ENCODE measurements around the gene INCENP.

The INCENP gene

DNA sequence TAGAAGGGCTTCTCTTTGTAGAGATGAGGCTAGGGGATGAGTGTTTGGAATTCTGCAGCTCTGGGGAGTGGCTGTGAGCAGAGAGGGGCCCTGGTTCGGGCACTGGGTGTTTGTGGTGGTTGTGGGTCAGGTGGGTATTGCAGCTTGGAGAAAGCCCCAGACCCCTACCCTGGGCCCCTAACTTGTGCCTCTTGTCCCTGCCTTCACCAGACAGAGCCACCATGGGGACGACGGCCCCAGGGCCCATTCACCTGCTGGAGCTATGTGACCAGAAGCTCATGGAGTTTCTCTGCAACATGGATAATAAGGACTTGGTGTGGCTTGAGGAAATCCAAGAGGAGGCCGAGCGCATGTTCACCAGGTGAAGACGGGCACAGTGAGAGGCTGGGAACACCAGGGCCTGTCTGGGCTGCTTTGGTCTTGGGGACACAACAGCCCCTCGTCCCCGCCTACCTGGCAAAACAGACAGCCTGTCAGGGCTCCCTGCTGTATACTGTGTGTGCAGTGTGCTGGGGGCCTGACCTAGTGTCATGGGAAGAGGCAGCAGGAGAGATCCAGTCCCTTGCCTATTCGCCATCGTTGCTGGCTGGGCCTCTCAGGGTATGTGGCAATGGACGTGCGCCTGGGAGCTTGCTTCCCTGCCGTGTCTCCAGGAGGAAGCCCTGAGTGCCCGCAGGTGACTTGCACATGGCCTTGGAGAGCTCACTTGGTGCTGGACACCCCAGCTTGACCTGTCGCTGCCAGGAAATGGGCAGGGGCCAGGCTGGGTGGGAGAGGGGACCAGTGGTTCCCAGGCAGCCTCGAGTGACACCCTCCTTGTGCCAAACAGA lies 4.3 kb downstream of the INCENP start:
- no peak for TF ChIP-seq CTCF (IDR thresholded peaks at IDR 0.05; ENCODE audit: low read depth, low read length)
- H3K4me1 ChIP-seq: no peaks in the 10 kb centered on the region
- H3K4me3 ChIP-seq (ENCODE audit: low read depth, low read length): no peak overlapping the region
- no peaks in the 10 kb centered on the region for H3K27me3 ChIP-seq
- no peaks in the 10 kb centered on the region for H3K9me3 ChIP-seq
- peaks cover 18% of the 10 kb centered on the region for H3K36me3 ChIP-seq
- DNase-seq: no peak

DNA sequence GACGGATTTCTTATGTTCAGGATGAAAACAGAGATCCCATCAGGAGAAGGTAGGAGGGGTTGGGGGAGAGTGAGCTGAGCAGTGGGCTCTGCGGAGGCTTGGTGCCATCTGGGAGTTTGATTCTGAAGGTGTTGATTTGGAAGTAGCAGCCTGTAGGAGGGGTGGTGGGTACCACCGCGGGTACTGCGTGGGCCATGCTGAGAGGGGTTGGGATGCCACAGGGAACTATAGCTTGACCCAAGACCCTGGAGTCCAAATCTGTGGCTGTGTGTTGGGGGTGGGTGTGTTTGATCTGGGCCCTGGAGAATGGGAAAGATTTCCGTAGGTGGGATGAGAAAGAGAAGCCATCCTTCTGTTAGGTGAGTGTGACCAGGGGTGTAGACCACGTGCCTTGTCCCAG lies 5.0 kb downstream of the INCENP start:
- H3K36me3 ChIP-seq: peaks cover 18% of the 10 kb centered on the region
- H3K9me3 ChIP-seq: no peaks in the 10 kb centered on the region
- no peak overlapping the region for H3K4me3 ChIP-seq (ENCODE audit: low read depth, low read length)
- no peaks in the 10 kb centered on the region for H3K4me1 ChIP-seq
- DNase-seq: no peak
- TF ChIP-seq CTCF (IDR thresholded peaks at IDR 0.05; ENCODE audit: low read depth, low read length): no peak
- H3K27me3 ChIP-seq: no peaks in the 10 kb centered on the region

DNA sequence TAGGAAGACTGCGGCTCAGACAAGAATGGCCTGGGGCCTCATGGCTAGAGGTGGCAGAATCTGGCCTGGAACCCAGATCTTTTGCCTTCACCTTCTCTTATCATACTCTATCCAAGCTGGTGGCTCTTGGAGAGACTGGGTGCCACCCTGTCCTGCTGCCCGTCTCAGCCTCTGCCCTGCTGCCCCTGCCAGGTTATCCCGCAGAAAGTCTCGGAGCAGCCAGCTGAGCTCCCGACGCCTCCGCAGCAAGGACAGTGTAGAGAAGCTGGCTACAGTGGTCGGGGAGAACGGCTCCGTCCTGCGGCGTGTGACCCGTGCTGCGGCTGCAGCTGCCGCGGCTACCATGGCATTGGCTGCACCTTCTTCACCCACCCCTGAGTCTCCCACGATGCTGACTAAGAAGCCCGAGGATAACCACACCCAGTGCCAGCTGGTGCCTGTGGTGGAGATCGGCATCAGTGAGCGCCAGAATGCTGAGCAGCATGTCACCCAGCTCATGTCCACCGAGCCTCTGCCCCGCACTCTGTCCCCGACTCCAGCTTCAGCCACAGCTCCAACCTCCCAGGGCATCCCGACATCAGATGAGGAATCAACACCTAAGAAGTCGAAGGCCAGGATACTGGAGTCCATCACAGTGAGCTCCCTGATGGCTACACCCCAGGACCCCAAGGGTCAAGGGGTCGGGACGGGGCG lies 5.9 kb downstream of the INCENP start:
- no peaks in the 10 kb centered on the region for H3K9me3 ChIP-seq
- DNase-seq: no peak
- H3K4me1 ChIP-seq: no peaks in the 10 kb centered on the region
- H3K4me3 ChIP-seq (ENCODE audit: low read depth, low read length): no peak overlapping the region
- H3K36me3 ChIP-seq: peaks cover 18% of the 10 kb centered on the region
- no peaks in the 10 kb centered on the region for H3K27me3 ChIP-seq
- no peak for TF ChIP-seq CTCF (IDR thresholded peaks at IDR 0.05; ENCODE audit: low read depth, low read length)

DNA sequence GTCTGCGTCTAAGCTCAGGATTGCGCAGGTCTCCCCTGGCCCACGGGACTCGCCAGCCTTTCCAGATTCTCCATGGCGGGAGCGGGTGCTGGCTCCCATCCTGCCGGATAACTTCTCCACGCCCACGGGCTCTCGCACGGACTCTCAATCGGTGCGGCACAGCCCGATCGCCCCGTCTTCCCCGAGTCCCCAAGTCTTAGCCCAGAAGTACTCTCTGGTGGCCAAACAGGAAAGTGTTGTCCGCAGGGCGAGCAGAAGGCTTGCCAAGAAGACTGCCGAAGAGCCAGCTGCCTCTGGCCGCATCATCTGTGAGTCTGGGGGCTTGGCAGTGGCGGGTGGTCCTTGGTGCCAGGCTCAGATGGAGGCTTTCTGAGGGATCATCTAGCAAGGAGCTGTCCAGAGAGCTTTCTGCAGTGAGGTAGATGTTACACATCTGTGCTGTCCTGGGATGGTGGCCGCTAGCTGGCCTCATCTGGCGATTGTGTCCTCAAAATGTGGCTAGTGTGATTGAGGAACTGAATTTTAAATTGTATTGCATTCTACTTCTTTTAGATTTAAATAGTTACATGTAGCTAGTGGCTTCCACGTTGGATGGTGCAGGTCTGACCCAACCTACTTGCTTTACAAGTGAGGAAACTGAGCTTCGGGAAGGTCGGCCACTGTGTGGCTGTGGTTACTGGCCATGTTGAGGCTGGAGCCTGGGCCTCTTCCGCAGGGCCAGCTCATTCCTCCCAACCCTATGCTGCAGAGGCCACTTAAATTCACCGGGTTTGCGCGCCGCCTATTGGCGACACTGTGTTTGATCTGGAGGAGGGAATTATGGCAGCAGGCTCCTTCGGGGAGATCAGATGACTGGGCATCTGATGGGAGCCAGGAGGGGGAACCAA lies 6.7 kb downstream of the INCENP start:
- Histone ChIP-seq H3K4me3 (ENCODE audit: low read depth, low read length) (no peak overlapping the region), H3K36me3 (peaks cover 18% of the 10 kb centered on the region), H3K9me3 (no peaks in the 10 kb centered on the region), H3K27me3 (no peaks in the 10 kb centered on the region), H3K4me1 (no peaks in the 10 kb centered on the region)
- TF ChIP-seq CTCF (IDR thresholded peaks at IDR 0.05; ENCODE audit: low read depth, low read length): no peak
- DNase-seq: no peak

GRCh38 chr11:62131170-62131464 lies 7.3 kb downstream of the INCENP start:
- DNase-seq: no peak
- Histone ChIP-seq H3K9me3 (no peaks in the 10 kb centered on the region), H3K4me3 (ENCODE audit: low read depth, low read length) (no peak overlapping the region), H3K36me3 (peaks cover 18% of the 10 kb centered on the region), H3K27me3 (no peaks in the 10 kb centered on the region), H3K4me1 (no peaks in the 10 kb centered on the region)
- no peak for TF ChIP-seq CTCF (IDR thresholded peaks at IDR 0.05; ENCODE audit: low read depth, low read length)
